ENCODE data around the gene IL17REL.
"Not testable (repeated sequence)": the region's sequence is repeated elsewhere in the genome, so short reads cannot be mapped to it uniquely, and the experiment has no call there.

The IL17REL gene

GRCh38 chr22:49951678-49951985 lies 60.9 kb downstream of the IL17REL start:
- Histone ChIP-seq H3K4me1 (ENCODE audit: insufficient read depth, low read length) (peaks cover 34% of the 10 kb centered on the region), H3K9me3 (ENCODE audit: low read length) (no peaks in the 10 kb centered on the region), H2AFZ (ENCODE audit: low read depth, low read length) (no peak overlapping the region), H3K36me3 (ENCODE audit: insufficient read depth, low read length) (no peaks in the 10 kb centered on the region), H3K4me3 (ENCODE audit: low read length) (no peak overlapping the region), H3K27me3 (ENCODE audit: insufficient read depth, low read length) (no peaks in the 10 kb centered on the region)

GRCh38 chr22:49951000-49951677 lies 61.4 kb downstream of the IL17REL start:
- H3K9me3 ChIP-seq (ENCODE audit: low read length) = no peaks in the 10 kb centered on the region
- no peak overlapping the region for H2AFZ ChIP-seq (ENCODE audit: low read depth, low read length)
- H3K4me1 ChIP-seq (ENCODE audit: insufficient read depth, low read length) = peaks cover 37% of the 10 kb centered on the region

GRCh38 chr22:49950396-49950994 lies 62.1 kb downstream of the IL17REL start:
- no peak overlapping the region for H3K4me3 ChIP-seq (ENCODE audit: low read length)
- no peaks in the 10 kb centered on the region for H3K9me3 ChIP-seq (ENCODE audit: low read length)
- H3K36me3 ChIP-seq (ENCODE audit: insufficient read depth, low read length) = no peaks in the 10 kb centered on the region
- peaks cover 37% of the 10 kb centered on the region for H3K4me1 ChIP-seq (ENCODE audit: insufficient read depth, low read length)
- H2AFZ ChIP-seq (ENCODE audit: low read depth, low read length) = no peak overlapping the region
- no peaks in the 10 kb centered on the region for H3K27me3 ChIP-seq (ENCODE audit: insufficient read depth, low read length)

More at GRCh38 chr22:49951000-49951677, 61.4 kb downstream of the IL17REL start:
- Histone ChIP-seq H3K4me3 (ENCODE audit: low read length) (no peak overlapping the region), H3K27me3 (ENCODE audit: insufficient read depth, low read length) (no peaks in the 10 kb centered on the region), H3K36me3 (ENCODE audit: insufficient read depth, low read length) (no peaks in the 10 kb centered on the region)

GRCh38 chr22:49949914-49950292 lies 62.7 kb downstream of the IL17REL start:
- peaks cover 37% of the 10 kb centered on the region for H3K4me1 ChIP-seq (ENCODE audit: insufficient read depth, low read length)
- no peaks in the 10 kb centered on the region for H3K36me3 ChIP-seq (ENCODE audit: insufficient read depth, low read length)
- H3K27me3 ChIP-seq (ENCODE audit: insufficient read depth, low read length) = no peaks in the 10 kb centered on the region
- H3K9me3 ChIP-seq (ENCODE audit: low read length) = no peaks in the 10 kb centered on the region
- H3K4me3 ChIP-seq (ENCODE audit: low read length) = no peak overlapping the region
- no peak overlapping the region for H2AFZ ChIP-seq (ENCODE audit: low read depth, low read length)

- Histone ChIP-seq H3K36me3 (ENCODE audit: insufficient read depth, low read length) (no peaks in the 10 kb centered on the region), H3K4me1 (ENCODE audit: insufficient read depth, low read length) (peaks cover 37% of the 10 kb centered on the region), H2AFZ (ENCODE audit: low read depth, low read length) (no peak overlapping the region)
Observed at GRCh38 chr22:49948958-49949913, 63.3 kb downstream of the IL17REL start.

GRCh38 chr22:49948116-49948957 lies 64.2 kb downstream of the IL17REL start:
- no peak overlapping the region for H2AFZ ChIP-seq (ENCODE audit: low read depth, low read length)
- H3K27me3 ChIP-seq (ENCODE audit: insufficient read depth, low read length) = no peaks in the 10 kb centered on the region
- H3K4me3 ChIP-seq (ENCODE audit: low read length) = no peak overlapping the region
- peaks cover 37% of the 10 kb centered on the region for H3K4me1 ChIP-seq (ENCODE audit: insufficient read depth, low read length)
- H3K36me3 ChIP-seq (ENCODE audit: insufficient read depth, low read length) = no peaks in the 10 kb centered on the region
- H3K9me3 ChIP-seq (ENCODE audit: low read length) = no peaks in the 10 kb centered on the region

More at GRCh38 chr22:49948958-49949913, 63.3 kb downstream of the IL17REL start:
- Histone ChIP-seq H3K9me3 (ENCODE audit: low read length) (no peaks in the 10 kb centered on the region), H3K4me3 (ENCODE audit: low read length) (no peak overlapping the region), H3K27me3 (ENCODE audit: insufficient read depth, low read length) (no peaks in the 10 kb centered on the region)

- Histone ChIP-seq H3K9me3 (ENCODE audit: low read length) (no peaks in the 10 kb centered on the region), H3K36me3 (ENCODE audit: insufficient read depth, low read length) (no peaks in the 10 kb centered on the region), H3K4me3 (ENCODE audit: low read length) (no peak overlapping the region), H3K4me1 (ENCODE audit: insufficient read depth, low read length) (peaks cover 32% of the 10 kb centered on the region), H3K27me3 (ENCODE audit: insufficient read depth, low read length) (no peaks in the 10 kb centered on the region), H2AFZ (ENCODE audit: low read depth, low read length) (no peak overlapping the region)
Observed at GRCh38 chr22:49947296-49947622, 65.3 kb downstream of the IL17REL start.

- H3K36me3 ChIP-seq (ENCODE audit: insufficient read depth, low read length) = no peaks in the 10 kb centered on the region
- H2AFZ ChIP-seq (ENCODE audit: low read depth, low read length) = peak overlapping the region; percentile 32
- H3K9me3 ChIP-seq (ENCODE audit: low read length) = no peaks in the 10 kb centered on the region
- H3K27me3 ChIP-seq (ENCODE audit: insufficient read depth, low read length) = no peaks in the 10 kb centered on the region
- H3K4me1 ChIP-seq (ENCODE audit: insufficient read depth, low read length) = peaks cover 27% of the 10 kb centered on the region
- H3K4me3 ChIP-seq (ENCODE audit: low read length) = no peak overlapping the region
Observed at GRCh38 chr22:49946612-49947295, 65.8 kb downstream of the IL17REL start.

- H3K36me3 ChIP-seq (ENCODE audit: insufficient read depth, low read length); H3K9me3 ChIP-seq (ENCODE audit: low read length); H3K27me3 ChIP-seq (ENCODE audit: insufficient read depth, low read length); H3K4me3 ChIP-seq (ENCODE audit: low read length); H2AFZ ChIP-seq (ENCODE audit: low read depth, low read length): not testable (repeated sequence)
- H3K4me1 ChIP-seq (ENCODE audit: insufficient read depth, low read length) = peaks cover 17% of the 10 kb centered on the region
Observed at GRCh38 chr22:49945042-49945794, 67.3 kb downstream of the IL17REL start.
